HepG2 (cell line): ENCODE measurements around the gene SQSTM1. TPM values are rescaled to one million over a fixed set of nuclear protein-coding genes. Genes with fewer than 3 reads are reported as not detected.

Experiments used
- EEA1 ChIP-seq: sonication (generic); formaldehyde crosslinking; IDR thresholded peaks from 2 replicates; pipeline ENCODE4 v1.5.1; 2020; ENCODE audit warnings: mild to moderate bottlenecking, missing genetic modification reagents, borderline replicate concordance
- HDAC1 ChIP-seq: sonication (generic); formaldehyde crosslinking; IDR thresholded peaks from 2 replicates; pipeline ENCODE4 v1.5.1; 2020; ENCODE audit warnings: mild to moderate bottlenecking, missing genetic modification reagents
- NCOA2 ChIP-seq: sonication (generic); formaldehyde crosslinking; IDR thresholded peaks from 2 replicates; pipeline ENCODE4 v1.8.0; 2022; ENCODE audit warnings: inconsistent platforms
- NFYC ChIP-seq: IDR thresholded peaks from 2 replicates; pipeline ENCODE4 v1.6.1; 2016; ENCODE audit warnings: missing genetic modification reagents, missing compliant biosample characterization
- NR1H2 ChIP-seq: sonication (generic); formaldehyde crosslinking; IDR thresholded peaks from 2 replicates; pipeline ENCODE4 v1.8.1; 2022; ENCODE audit warnings: low read depth, missing genetic modification reagents, borderline replicate concordance
- SKI ChIP-seq: fragments of 450-650 bp; IDR thresholded peaks from one replicate; pipeline ENCODE4 v1.6.1; 2018; ENCODE audit warnings: mild to moderate bottlenecking; ENCODE audit not compliant: partially characterized antibody
- SMAD3 ChIP-seq: sonication (generic); formaldehyde crosslinking; IDR thresholded peaks from 2 replicates; pipeline ENCODE4 v1.4.0; 2020; ENCODE audit warnings: missing genetic modification reagents
- ZNF572 ChIP-seq: sonication (generic); formaldehyde crosslinking; IDR thresholded peaks from 2 replicates; pipeline ENCODE4 v1.5.1; 2020; ENCODE audit warnings: mild to moderate bottlenecking, missing genetic modification reagents
- ZNF83 ChIP-seq: sonication (generic); formaldehyde crosslinking; IDR thresholded peaks from 2 replicates; pipeline ENCODE4 v1.4.0; 2020; ENCODE audit warnings: missing genetic modification reagents, mild to moderate bottlenecking, borderline replicate concordance
- polyA plus RNA-seq, 8 experiments: library from polyadenylated mRNA; depleted of rRNA in 3 of 8; stranded (reverse) in 7 of 8; unstranded in 1 of 8; fragments of >200 nt; fragmentation: Illumina TruSeq in 4 of 8; extraction: Trizol in 4 of 8; gene quantifications; 2 replicates each; pipeline versions ENCODE4 v1.2.1 to v1.2.3, GENCODE V29; 2011 to 2016; ENCODE audit warnings: low read depth in 4 of 8, missing spikeins in 1 of 8, mixed read lengths in 1 of 8; ENCODE audit not compliant: insufficient read depth in 1 of 8
- total RNA-seq, 5 experiments: library from RNA; depleted of rRNA; stranded (reverse); fragments of >200 nt; fragmentation: Illumina TruSeq; extraction: Trizol; gene quantifications; 2 replicates each; pipeline ENCODE4 v1.2.3, GENCODE V29; 2016; ENCODE audit warnings: low read depth in 1 of 5
- TF ChIP-seq, protein P1 (sequence below), 2 experiments: fragments of 450-650 bp in 1 of 2; sonication (generic) in 1 of 2; formaldehyde crosslinking in 1 of 2; IDR thresholded peaks; 2 replicates each; pipeline versions ENCODE4 v1.6.1 to v1.8.0; 2016 to 2022; ENCODE audit warnings: antibody characterized with exemption in 1 of 2, mild to moderate bottlenecking in 1 of 2, missing genetic modification reagents in 1 of 2
- TF ChIP-seq, protein P2 (sequence below): sonication (generic); formaldehyde crosslinking; IDR thresholded peaks from 2 replicates; pipeline ENCODE4 v1.8.0; 2022; ENCODE audit warnings: low read depth, missing genetic modification reagents
- TF ChIP-seq, protein P3 (sequence below): sonication (generic); formaldehyde crosslinking; IDR thresholded peaks from 2 replicates; pipeline ENCODE4 v1.5.1; 2020; ENCODE audit warnings: missing genetic modification reagents, mild to moderate bottlenecking, borderline replicate concordance

SQSTM1 gene
- total and polyA plus RNA-seq, 2 of the 13 experiments (the other 11 are each of a cell fraction or from before 2014, with no cell fraction given) = 90.9 to 160 TPM

DNA sequence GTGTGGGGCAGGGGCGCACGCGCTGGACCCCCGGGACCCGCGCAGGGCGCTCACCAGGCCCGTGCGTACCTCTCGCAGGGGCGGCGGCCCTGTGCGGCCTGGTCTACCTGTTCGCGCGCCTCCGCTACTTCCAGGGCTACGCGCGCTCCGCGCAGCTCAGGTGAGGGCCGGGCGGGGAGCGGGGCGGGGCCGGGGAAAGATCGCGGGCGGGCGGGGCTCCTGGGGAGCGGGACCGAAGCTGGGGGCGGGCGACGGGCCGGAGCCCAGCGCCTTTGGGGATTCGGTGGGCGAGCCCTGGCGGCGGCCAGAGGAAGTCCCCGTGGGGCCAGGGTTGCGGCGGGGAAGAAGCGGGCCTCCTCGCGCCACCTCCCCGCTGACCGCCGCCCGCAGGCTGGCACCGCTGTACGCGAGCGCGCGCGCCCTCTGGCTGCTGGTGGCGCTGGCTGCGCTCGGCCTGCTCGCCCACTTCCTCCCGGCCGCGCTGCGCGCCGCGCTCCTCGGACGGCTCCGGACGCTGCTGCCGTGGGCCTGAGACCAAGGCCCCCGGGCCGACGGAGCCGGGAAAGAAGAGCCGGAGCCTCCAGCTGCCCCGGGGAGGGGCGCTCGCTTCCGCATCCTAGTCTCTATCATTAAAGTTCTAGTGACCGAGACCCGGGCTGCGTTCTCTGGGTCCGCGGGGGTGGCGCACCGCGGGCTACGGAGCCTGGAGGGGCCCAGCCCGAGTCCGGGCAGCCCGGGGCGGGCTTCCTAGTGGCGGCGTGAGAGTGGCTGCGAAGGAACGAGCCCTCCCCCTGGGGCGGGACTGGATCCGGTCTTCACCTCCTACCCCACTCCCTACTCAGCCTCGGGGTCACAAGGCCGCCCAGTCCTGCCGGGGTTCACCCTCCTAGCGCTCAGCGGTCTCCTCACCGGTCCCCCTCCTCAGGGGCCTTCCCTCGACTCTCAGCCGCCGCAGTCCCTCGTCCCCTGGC lies 24.6 kb upstream of the SQSTM1 start (continued):
- TF ChIP-seq, protein P1, sequence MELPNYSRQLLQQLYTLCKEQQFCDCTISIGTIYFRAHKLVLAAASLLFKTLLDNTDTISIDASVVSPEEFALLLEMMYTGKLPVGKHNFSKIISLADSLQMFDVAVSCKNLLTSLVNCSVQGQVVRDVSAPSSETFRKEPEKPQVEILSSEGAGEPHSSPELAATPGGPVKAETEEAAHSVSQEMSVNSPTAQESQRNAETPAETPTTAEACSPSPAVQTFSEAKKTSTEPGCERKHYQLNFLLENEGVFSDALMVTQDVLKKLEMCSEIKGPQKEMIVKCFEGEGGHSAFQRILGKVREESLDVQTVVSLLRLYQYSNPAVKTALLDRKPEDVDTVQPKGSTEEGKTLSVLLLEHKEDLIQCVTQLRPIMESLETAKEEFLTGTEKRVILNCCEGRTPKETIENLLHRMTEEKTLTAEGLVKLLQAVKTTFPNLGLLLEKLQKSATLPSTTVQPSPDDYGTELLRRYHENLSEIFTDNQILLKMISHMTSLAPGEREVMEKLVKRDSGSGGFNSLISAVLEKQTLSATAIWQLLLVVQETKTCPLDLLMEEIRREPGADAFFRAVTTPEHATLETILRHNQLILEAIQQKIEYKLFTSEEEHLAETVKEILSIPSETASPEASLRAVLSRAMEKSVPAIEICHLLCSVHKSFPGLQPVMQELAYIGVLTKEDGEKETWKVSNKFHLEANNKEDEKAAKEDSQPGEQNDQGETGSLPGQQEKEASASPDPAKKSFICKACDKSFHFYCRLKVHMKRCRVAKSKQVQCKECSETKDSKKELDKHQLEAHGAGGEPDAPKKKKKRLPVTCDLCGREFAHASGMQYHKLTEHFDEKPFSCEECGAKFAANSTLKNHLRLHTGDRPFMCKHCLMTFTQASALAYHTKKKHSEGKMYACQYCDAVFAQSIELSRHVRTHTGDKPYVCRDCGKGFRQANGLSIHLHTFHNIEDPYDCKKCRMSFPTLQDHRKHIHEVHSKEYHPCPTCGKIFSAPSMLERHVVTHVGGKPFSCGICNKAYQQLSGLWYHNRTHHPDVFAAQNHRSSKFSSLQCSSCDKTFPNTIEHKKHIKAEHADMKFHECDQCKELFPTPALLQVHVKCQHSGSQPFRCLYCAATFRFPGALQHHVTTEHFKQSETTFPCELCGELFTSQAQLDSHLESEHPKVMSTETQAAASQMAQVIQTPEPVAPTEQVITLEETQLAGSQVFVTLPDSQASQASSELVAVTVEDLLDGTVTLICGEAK (IDR thresholded peaks at IDR 0.05) = no peak
- TF ChIP-seq, protein P1 (CRISPR knock-in tag; IDR thresholded peaks at IDR 0.05) = 0 out of 2 replicates have a peak, but pooled peaks have one; percentile 7
- no peak for TF ChIP-seq ZNF572 (CRISPR knock-in tag)
- no peak; the same call in 1 of the 2 replicates for TF ChIP-seq EEA1 (CRISPR knock-in tag)
- TF ChIP-seq SKI = peak; percentile 63
- TF ChIP-seq SMAD3 (CRISPR knock-in tag) = no peak
- TF ChIP-seq NFYC (CRISPR knock-in tag) = no peak; the same call in 1 of the 2 replicates
- TF ChIP-seq, protein P2, sequence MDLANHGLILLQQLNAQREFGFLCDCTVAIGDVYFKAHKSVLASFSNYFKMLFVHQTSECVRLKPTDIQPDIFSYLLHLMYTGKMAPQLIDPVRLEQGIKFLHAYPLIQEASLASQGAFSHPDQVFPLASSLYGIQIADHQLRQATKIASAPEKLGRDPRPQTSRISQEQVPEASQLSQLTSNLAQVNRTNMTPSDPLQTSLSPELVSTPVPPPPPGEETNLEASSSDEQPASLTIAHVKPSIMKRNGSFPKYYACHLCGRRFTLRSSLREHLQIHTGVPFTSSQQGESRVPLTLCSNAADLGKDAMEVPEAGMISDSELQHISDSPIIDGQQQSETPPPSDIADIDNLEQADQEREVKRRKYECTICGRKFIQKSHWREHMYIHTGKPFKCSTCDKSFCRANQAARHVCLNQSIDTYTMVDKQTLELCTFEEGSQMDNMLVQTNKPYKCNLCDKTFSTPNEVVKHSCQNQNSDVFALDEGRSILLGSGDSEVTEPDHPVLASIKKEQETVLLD (CRISPR knock-in tag) = no peak; the same call in 1 of the 2 replicates
- no peak for TF ChIP-seq NCOA2 (CRISPR knock-in tag)
- TF ChIP-seq, protein P3, sequence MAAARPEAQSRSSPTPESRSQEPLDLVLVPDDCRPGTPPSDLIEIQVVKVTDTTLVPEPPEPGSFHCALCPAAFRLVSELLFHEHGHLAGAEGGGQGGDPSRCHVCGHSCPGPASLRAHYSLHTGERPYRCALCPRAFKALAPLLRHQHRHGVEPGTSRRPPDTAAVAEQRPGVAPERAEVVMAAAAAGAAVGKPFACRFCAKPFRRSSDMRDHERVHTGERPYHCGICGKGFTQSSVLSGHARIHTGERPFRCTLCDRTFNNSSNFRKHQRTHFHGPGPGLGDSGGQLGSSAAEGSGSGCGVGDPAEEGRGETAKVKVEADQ (CRISPR knock-in tag) = no peak
- TF ChIP-seq HDAC1 (CRISPR knock-in tag) = peak; percentile 10; the same call in 1 of the 2 replicates
- no peak for TF ChIP-seq NR1H2
- no peak for TF ChIP-seq ZNF83 (CRISPR knock-in tag)
